Lung (tissue), 12 donors: ENCODE results near the gene ICE1. TPM values are rescaled to one million over a fixed set of nuclear protein-coding genes. Genes with fewer than 3 reads are reported as not detected.

Experiments used
- ATAC-seq: fragments of 200-7000 bp; cut with Tn5 transposase; one replicate; pipeline ENCODE4 v1.9.1; 2020; ENCODE audit warnings: moderate number of reproducible peaks; ENCODE audit not compliant: insufficient read depth, low FRiP score
- DNase-seq, 3 donors: peaks; one replicate each; pipeline ENCODE4 v3.0.0-alpha.2; 2013 to 2017
- H3K27ac ChIP-seq, 2 donors: one replicate each; pipeline ENCODE4 v1.5.1; 2013; ENCODE audit warnings: mild to moderate bottlenecking in 2 of 2, moderate library complexity in 2 of 2, control low read depth in 1 of 2, inconsistent platforms in 1 of 2, low read depth in 1 of 2, low read length in 1 of 2
- H3K27me3 ChIP-seq, 3 donors: one replicate each; pipeline ENCODE4 v1.5.1; 2013; ENCODE audit warnings: low read length in 2 of 3; ENCODE audit not compliant: control insufficient read depth in 3 of 3, insufficient read depth in 3 of 3
- H3K36me3 ChIP-seq, 4 donors: one replicate each; pipeline ENCODE4 v1.5.1; 2013; ENCODE audit warnings: low read length in 4 of 4, mild to moderate bottlenecking in 1 of 4, moderate library complexity in 1 of 4; ENCODE audit not compliant: control insufficient read depth in 4 of 4, insufficient read depth in 4 of 4
- H3K4me1 ChIP-seq, 5 donors: one replicate each; pipeline ENCODE4 v1.5.1; 2013; ENCODE audit warnings: low read length in 5 of 5, mild to moderate bottlenecking in 2 of 5, moderate library complexity in 1 of 5; ENCODE audit not compliant: control insufficient read depth in 5 of 5, insufficient read depth in 5 of 5
- H3K4me3 ChIP-seq: one replicate; pipeline ENCODE4 v1.5.1; 2013; ENCODE audit warnings: mild to moderate bottlenecking, control low read depth, moderate library complexity
- H3K9ac ChIP-seq, 2 donors: one replicate each; pipeline ENCODE4 v1.5.1; 2013; ENCODE audit warnings: low read length in 2 of 2, control low read depth in 1 of 2; ENCODE audit not compliant: insufficient read depth in 1 of 2
- H3K9me3 ChIP-seq, 4 donors: one replicate each; pipeline ENCODE4 v1.5.1; 2013; ENCODE audit warnings: low read length in 3 of 4, mild to moderate bottlenecking in 1 of 4, moderate library complexity in 1 of 4; ENCODE audit not compliant: control insufficient read depth in 4 of 4, insufficient read depth in 3 of 4
- WGBS, 2 donors: extraction: QIAGEN DNeasy Blood & Tissue Kit; methylation state at CpG; one replicate each; pipeline ENCODE4 v1.1.7; 2013; 5-methylcytosine and 5-hydroxymethylcytosine counted together
- polyA plus RNA-seq, 2 donors: library from polyadenylated mRNA; stranded (reverse); fragments of 200-250 nt; gene quantifications; one replicate each; pipeline ENCODE4 v1.2.1, GENCODE V29; 2013
- total RNA-seq, 2 donors: library from RNA; depleted of rRNA in 1 of 2; stranded (reverse); fragments of >200 nt in 1 of 2; gene quantifications; one replicate each; pipeline ENCODE4 v1.2.1, GENCODE V29; 2014 to 2021
- TF ChIP-seq, protein P1 (sequence below): IDR thresholded peaks from 2 replicates; pipeline ENCODE4 v1.5.1; 2012; ENCODE audit warnings: mild to moderate bottlenecking; ENCODE audit errors: control extremely low read depth, extremely low read depth
- donor health status: control.
- donor health status: control.
- donor health status: Bipolar disorder and iron deficiency.
- donor health status: healthy.
- donor health status: DM: yes; HTN: yes; CAD: no.

Gene ICE1
- total and polyA plus RNA-seq, 4 donors: 4.9 to 33.3 (median 14.8) TPM

- no peak for DNase-seq
- H3K9ac ChIP-seq: no peak overlapping the region
- ATAC-seq: no peak
- H3K36me3 ChIP-seq: peaks cover 0 to 4% (median 2%) of the 10 kb centered on the region in 4 donors
- no peaks in the 10 kb centered on the region for H3K9me3 ChIP-seq
- H3K4me1 ChIP-seq: peaks cover 0 to 20% (median 0%) of the 10 kb centered on the region in 5 donors
- no peaks in the 10 kb centered on the region for H3K27me3 ChIP-seq
- WGBS, 2 donors: 69% methylated on average over 4 of the region's 4 CpGs
- no peak overlapping the region for H3K27ac ChIP-seq
- H3K4me3 ChIP-seq: no peak overlapping the region
- TF ChIP-seq, protein P1, sequence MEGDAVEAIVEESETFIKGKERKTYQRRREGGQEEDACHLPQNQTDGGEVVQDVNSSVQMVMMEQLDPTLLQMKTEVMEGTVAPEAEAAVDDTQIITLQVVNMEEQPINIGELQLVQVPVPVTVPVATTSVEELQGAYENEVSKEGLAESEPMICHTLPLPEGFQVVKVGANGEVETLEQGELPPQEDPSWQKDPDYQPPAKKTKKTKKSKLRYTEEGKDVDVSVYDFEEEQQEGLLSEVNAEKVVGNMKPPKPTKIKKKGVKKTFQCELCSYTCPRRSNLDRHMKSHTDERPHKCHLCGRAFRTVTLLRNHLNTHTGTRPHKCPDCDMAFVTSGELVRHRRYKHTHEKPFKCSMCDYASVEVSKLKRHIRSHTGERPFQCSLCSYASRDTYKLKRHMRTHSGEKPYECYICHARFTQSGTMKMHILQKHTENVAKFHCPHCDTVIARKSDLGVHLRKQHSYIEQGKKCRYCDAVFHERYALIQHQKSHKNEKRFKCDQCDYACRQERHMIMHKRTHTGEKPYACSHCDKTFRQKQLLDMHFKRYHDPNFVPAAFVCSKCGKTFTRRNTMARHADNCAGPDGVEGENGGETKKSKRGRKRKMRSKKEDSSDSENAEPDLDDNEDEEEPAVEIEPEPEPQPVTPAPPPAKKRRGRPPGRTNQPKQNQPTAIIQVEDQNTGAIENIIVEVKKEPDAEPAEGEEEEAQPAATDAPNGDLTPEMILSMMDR: no peak
These were observed 9.7 kb downstream of the ICE1 start for GRCh38 chr5:5432020-5432707.

DNA sequence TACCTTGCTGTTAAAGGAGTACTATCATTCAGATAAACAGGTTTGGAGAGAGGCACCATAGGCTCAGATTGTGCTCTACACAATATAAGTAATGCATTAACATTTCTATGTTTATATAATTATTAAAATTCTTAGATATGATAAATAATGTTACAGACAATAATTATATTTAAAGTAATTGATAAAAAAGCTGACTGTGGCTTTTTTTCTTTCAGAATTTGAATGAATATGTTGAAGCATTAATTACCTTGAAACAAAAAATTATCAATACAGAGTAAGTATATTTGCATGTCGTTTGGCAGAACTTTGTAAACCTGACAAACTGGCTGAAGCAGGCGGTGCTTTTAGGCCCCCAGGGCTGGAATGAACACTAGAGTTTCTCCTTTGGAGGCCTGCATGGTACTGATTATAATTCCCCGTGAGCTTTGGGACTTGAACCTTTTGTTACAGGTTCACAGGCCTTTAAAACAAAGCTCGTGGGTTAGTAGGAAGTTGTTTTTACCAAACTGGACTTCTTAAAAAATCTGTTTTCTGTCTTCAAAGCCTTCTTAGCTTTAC, 13.8 kb downstream of the ICE1 start:
- no peak for DNase-seq
- WGBS, 2 donors: 79 to 82% methylated on average over 4 of the region's 4 CpGs
- Histone ChIP-seq H3K4me1 (peaks cover 0 to 13% (median 0%) of the 10 kb centered on the region in 5 donors), H3K27ac (no peak overlapping the region), H3K36me3 (peaks cover 0 to 10% (median 5%) of the 10 kb centered on the region in 4 donors), H3K9ac (no peak overlapping the region), H3K4me3 (no peak overlapping the region), H3K9me3 (no peaks in the 10 kb centered on the region), H3K27me3 (no peaks in the 10 kb centered on the region)
- ATAC-seq: no peak
- TF ChIP-seq, protein P1: no peak

DNA sequence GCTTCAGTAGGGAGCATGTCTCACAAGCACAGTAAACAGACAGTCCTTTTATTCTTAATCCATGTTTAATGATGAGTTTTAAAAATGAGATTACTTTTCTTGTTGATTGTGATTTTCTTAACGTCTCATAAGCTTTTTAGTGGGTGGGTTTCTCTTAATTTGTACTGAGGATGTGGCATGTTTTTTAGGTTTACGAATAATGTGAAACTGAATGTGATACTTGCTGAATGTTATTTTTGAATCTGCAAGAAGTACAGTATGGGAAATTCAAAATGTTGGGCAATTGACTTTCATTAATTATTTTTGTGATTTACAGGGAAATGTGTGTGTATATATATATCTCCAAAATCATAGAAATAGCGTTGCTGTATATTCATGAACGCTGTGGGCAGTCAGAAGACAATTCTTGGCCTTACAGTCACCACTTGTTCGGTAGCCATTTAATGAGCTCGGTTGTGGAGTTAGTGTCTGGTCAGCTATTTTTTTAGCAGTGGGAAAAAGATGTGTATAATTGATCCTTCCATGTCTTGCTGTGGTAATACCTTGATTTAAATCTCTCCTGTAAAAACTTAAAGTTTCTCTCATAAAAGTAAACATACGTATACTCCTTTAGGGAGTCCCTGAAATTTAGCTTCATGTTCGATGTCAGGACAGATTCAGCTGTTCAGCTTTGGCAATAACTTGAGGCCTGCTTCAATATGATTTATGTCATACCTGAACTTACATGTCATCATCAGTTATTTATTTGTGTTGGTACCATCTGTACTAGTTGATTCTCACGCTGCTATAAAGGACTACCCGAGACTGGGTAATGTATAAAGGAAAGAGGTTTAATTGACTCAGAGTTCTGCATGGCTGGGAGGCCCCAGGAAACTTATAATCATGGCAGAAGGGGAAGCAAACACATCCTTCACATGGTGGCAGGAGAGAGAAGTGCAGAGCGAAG, 15.0 kb downstream of the ICE1 start:
- peaks cover 0 to 4% (median 0%) of the 10 kb centered on the region in 5 donors for H3K4me1 ChIP-seq
- no peak overlapping the region for H3K9ac ChIP-seq
- WGBS, 2 donors: 95 to 96% methylated on average over 11 of the region's 11 CpGs
- TF ChIP-seq, protein P1: no peak
- DNase-seq (no peak), ATAC-seq (no peak)
- peaks cover 2 to 18% (median 6%) of the 10 kb centered on the region in 4 donors for H3K36me3 ChIP-seq
- no peak overlapping the region for H3K27ac ChIP-seq
- no peak overlapping the region for H3K4me3 ChIP-seq
- no peaks in the 10 kb centered on the region for H3K9me3 ChIP-seq
- no peaks in the 10 kb centered on the region for H3K27me3 ChIP-seq
